Activated T-cell treated with anti-CD3 and anti-CD28 coated beads, Interleukin-2, amount 50 U/mL, for 24 hours (primary cell): ENCODE measurements around the gene TAS2R38.
"Not testable (repeated sequence)": the region's sequence is repeated elsewhere in the genome, so short reads cannot be mapped to it uniquely, and the experiment has no call there.

Source experiments
- DNase-seq: peaks from one replicate; pipeline ENCODE4 v3.0.0-alpha.2; 2020
- H3K27ac Mint-ChIP-seq: 2 replicates; pipeline ENCODE4 v1.8.0; 2020; ENCODE audit warnings: mild to moderate bottlenecking, mixed read lengths
- H3K27me3 Mint-ChIP-seq: 2 replicates; pipeline ENCODE4 v1.8.0; 2020; ENCODE audit warnings: mixed read lengths
- H3K36me3 Mint-ChIP-seq: 2 replicates; pipeline ENCODE4 v1.8.0; 2020; ENCODE audit warnings: low read depth, mixed read lengths
- H3K4me1 Mint-ChIP-seq: 2 replicates; pipeline ENCODE4 v1.8.0; 2020; ENCODE audit warnings: low read depth, mixed read lengths
- H3K4me3 Mint-ChIP-seq: 2 replicates; pipeline ENCODE4 v1.8.0; 2020; ENCODE audit warnings: mild to moderate bottlenecking, moderate library complexity, mixed read lengths
- H3K9me3 Mint-ChIP-seq: 2 replicates; pipeline ENCODE4 v1.8.0; 2020; ENCODE audit warnings: mixed read lengths

TAS2R38 gene

DNA sequence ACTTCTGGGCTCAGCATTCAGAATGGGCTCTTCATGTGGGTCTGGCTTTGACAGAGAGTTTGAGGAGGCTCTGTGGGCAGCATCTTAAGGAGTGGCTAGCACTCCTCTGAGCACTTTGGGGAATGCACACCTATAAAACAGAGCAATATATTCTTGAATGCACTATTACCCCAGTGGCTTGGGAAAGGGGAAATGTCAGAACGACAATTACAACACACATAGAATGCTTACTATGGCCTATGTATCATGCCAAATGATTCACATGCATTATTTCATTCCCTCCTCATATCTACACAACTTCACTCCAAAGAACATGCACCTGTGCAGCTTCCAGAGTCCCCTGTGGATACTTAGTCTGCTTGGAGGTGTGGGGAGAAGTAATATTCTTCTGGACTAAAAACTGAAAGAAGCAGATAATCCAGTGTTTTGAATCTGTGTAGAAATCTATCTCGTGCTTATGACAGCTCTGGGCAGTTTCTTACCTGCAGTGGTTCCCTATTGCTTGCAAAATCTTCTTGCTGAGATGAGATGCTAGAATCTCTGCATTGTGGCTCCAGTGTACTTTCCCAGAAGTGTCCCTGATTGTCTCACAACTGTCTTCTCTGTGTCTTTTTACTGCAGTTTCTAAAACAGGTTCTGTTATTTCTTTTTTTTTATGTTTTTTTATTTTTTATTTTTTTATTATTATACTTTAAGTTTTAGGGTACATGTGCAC lies 16.6 kb upstream of the TAS2R38 start:
- DNase-seq = no peak
- peaks cover 2% of the 10 kb centered on the region for H3K4me1 Mint-ChIP-seq
- H3K36me3 Mint-ChIP-seq = no peaks in the 10 kb centered on the region
- H3K27me3 Mint-ChIP-seq = peaks cover 7% of the 10 kb centered on the region
- no peak overlapping the region for H3K4me3 Mint-ChIP-seq
- no peaks in the 10 kb centered on the region for H3K9me3 Mint-ChIP-seq
- H3K27ac Mint-ChIP-seq = no peak overlapping the region

DNA sequence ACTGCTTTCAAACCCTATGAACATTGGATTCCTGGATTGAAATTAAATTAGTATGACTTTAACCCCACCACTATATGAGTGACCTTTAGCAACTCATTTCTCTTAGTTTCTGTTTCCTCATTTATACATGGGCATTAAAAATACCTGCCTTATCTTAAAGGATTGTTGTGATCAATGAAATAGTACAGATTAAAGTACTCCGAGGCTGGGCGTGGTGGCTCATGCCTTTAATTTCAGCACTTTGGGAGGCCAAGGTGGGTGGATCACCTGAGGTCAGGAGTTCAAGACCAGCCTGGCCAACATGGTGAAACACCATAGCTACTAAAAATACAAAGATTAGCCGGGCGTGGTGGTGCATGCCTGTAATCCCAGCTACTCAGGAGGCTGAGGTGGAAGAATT lies 14.2 kb upstream of the TAS2R38 start:
- not testable (repeated sequence) for H3K4me3 Mint-ChIP-seq, H3K27ac Mint-ChIP-seq, DNase-seq, H3K36me3 Mint-ChIP-seq, H3K27me3 Mint-ChIP-seq, H3K9me3 Mint-ChIP-seq, H3K4me1 Mint-ChIP-seq

DNA sequence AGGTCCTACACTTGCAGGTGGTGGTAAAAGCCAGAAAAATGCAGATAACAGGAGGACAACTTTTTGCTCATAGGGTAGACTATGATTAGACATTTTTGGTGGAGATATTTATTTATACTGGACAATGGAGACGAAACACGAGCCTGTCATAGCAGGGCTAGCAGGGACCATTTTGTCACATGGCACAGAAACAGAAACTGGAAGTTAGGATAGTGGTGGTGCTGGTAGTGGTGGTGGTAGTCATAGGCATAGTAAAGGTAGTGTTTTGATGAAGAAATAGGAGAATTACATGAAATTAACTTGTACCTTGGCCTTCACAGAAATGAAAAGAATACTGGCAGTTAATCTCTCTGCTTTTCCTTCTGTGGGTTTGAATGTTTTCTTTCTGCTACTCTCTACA lies 13.3 kb upstream of the TAS2R38 start:
- no peak for DNase-seq

DNA sequence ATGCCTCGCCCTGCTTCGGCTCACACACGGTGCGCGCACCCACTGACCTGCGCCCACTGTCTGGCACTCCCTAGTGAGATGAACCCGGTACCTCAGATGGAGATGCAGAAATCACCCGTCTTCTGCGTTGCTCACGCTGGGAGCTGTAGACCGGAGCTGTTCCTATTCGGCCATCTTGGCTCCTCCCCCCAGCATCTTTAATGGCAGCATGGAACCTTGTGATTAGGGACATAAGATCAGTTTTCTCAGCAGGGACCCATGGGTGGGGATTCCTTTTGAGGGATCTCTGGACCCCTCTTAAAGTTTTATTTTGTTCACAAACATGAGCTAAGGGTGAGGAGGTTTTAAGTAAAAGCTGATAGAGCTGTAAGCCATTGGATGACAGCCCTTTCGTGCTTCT lies 12.4 kb upstream of the TAS2R38 start:
- H3K27me3 Mint-ChIP-seq, DNase-seq, H3K36me3 Mint-ChIP-seq, H3K9me3 Mint-ChIP-seq, H3K4me3 Mint-ChIP-seq, H3K4me1 Mint-ChIP-seq, H3K27ac Mint-ChIP-seq: not testable (repeated sequence)

More for the DNA sequence above, 13.3 kb upstream of the TAS2R38 start:
- Mint-ChIP-seq H3K4me3 (no peak overlapping the region), H3K27ac (no peak overlapping the region), H3K27me3 (peaks cover 7% of the 10 kb centered on the region), H3K9me3 (no peaks in the 10 kb centered on the region), H3K36me3 (no peaks in the 10 kb centered on the region), H3K4me1 (peaks cover 2% of the 10 kb centered on the region)

DNA sequence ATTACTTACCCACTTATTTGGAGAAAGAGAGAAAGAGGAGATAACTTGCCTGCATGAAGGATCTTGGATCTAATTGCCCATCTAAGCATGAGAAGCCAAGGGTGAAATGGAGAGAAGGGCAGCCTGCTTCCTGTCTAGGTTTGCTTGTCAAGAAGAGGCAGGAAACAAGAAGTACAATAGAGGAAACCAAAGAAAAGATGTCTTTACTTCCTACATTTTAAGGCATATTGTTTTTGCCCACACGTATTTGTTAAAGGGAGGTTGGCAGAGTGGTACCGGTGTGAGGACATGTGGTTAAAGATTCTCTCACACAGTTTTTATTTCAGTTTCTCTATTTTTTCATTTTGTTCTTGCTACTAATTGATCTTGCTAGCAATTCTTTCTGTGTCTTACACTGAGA lies 6.0 kb upstream of the TAS2R38 start:
- H3K27me3 Mint-ChIP-seq = no peaks in the 10 kb centered on the region
- H3K9me3 Mint-ChIP-seq = no peaks in the 10 kb centered on the region
- H3K27ac Mint-ChIP-seq = no peak overlapping the region
- H3K4me1 Mint-ChIP-seq = peaks cover 18% of the 10 kb centered on the region
- no peaks in the 10 kb centered on the region for H3K36me3 Mint-ChIP-seq
- DNase-seq = no peak
- no peak overlapping the region for H3K4me3 Mint-ChIP-seq

DNA sequence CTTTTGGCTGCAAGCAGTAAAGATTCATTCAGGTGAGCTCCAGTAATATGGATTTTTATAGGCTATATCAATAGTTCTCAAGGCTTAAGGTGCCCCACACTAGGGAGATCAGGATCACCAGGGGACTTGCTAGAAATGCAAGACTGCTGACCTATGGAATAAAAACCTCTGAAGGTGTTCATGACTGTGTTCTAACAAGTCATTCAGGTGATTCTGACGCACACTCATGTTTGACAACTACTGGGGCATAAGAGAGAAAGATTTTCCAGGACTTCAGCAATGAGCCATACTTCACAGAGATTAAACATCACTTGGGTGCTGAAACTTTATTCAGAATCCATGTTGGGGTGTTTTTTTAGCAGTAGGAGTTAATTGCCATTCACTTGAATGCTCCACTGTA lies 4.8 kb upstream of the TAS2R38 start:
- no peak for DNase-seq
- Mint-ChIP-seq H3K36me3 (no peaks in the 10 kb centered on the region), H3K27ac (no peak overlapping the region), H3K27me3 (no peaks in the 10 kb centered on the region), H3K4me1 (peaks cover 18% of the 10 kb centered on the region), H3K4me3 (no peak overlapping the region), H3K9me3 (no peaks in the 10 kb centered on the region)

DNA sequence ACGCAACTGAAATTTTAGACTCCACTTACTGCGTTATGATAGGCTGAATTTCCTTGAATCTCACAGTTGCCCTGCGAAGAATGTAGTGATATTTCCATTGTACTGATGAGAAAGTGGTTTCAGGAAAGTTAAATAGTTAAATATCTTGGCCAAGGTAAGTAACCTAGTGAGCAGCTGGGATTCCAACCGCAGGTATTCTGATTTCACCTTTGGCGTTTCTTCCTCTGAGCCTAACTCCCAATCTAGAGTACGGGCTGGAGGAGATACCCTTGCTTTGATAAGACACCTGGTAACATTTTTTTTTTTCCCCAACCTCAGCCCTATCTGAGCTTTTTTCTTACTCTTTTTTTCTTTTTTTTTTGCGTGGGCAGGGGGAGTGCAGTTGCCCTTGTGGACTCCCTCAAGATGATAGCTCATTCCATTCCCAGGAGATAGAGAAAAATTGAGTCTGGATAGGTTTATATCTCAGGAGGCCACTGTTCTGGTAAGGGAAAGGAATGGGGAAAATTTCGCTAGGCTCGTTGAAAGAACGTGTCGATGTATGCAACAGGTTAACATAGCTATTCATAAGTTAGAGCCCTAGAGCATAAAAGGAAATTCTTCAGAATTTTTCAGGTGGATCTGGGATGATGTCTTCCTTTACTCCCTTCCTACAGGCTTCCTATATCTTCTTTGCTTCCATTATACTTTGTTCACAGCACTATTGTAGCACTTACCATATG lies 3.1 kb upstream of the TAS2R38 start:
- Mint-ChIP-seq H3K36me3 (no peaks in the 10 kb centered on the region), H3K27ac (no peak overlapping the region)

DNA sequence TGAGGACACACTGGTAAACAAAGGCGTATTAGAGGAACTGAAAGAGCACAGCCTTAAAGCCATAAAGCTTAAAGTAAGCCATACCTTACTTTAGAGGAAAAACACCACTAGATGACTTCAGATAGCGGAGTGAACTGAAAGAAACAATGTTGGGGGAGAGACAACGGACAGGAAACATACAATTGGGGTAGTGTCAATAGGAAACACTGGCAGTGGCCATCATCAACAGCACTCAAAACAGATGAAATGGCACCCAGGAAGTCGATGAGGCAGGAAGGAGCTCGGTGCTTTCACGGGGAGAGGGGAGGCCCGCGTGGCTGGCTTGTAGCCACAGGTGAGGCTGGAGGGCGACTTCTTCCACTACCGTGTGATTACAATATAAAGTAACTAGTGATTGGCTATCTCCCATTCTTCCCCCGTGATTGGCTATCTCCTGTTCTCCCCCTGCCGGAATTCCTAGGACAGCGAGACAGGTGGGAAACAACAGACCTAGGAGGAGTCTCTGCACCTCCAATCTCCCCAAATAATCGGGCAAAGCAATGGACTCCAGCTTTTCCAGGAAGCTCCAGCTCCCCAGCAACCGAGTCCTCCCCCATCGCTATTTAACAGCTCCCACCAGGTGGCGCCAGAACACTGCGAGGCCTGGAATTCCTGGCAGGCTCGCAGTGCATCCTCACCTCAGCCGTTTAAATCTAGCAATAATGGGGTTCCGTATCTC lies 2.4 kb upstream of the TAS2R38 start:
- no peaks in the 10 kb centered on the region for H3K9me3 Mint-ChIP-seq
- H3K36me3 Mint-ChIP-seq = no peaks in the 10 kb centered on the region
- H3K4me1 Mint-ChIP-seq = peaks cover 18% of the 10 kb centered on the region
- no peaks in the 10 kb centered on the region for H3K27me3 Mint-ChIP-seq
- peak overlapping the region; percentile 76 for H3K4me3 Mint-ChIP-seq
- peak; percentile 83 for DNase-seq
- H3K27ac Mint-ChIP-seq = peak overlapping the region; percentile 69

More for the DNA sequence above, 3.1 kb upstream of the TAS2R38 start:
- Mint-ChIP-seq H3K4me3 (peak overlapping the region; percentile 76), H3K9me3 (no peaks in the 10 kb centered on the region), H3K4me1 (peaks cover 18% of the 10 kb centered on the region), H3K27me3 (no peaks in the 10 kb centered on the region)
- DNase-seq = no peak

DNA sequence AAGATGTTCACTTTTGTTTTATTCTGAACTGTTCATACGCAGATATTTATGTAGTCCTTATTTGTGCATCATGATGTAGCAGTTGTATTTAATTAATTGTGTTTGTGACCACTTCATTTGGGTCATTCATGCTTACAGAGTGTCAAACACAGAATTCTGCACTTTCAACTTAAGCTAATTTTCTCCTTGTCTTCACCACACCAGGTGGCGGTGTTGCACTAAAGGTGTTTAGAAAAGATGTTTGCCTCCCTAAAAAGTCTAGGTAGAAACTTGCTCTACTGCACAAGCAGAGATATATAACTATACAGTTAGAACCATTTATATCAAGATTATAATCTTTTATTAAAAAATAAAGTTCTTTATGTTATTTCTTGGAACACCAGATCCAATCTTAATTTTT lies 1.3 kb upstream of the TAS2R38 start:
- DNase-seq = no peak
- no peak overlapping the region for H3K27ac Mint-ChIP-seq
- H3K27me3 Mint-ChIP-seq = no peaks in the 10 kb centered on the region
- no peaks in the 10 kb centered on the region for H3K9me3 Mint-ChIP-seq
- no peaks in the 10 kb centered on the region for H3K36me3 Mint-ChIP-seq
- peaks cover 18% of the 10 kb centered on the region for H3K4me1 Mint-ChIP-seq
- no peak overlapping the region for H3K4me3 Mint-ChIP-seq

DNA sequence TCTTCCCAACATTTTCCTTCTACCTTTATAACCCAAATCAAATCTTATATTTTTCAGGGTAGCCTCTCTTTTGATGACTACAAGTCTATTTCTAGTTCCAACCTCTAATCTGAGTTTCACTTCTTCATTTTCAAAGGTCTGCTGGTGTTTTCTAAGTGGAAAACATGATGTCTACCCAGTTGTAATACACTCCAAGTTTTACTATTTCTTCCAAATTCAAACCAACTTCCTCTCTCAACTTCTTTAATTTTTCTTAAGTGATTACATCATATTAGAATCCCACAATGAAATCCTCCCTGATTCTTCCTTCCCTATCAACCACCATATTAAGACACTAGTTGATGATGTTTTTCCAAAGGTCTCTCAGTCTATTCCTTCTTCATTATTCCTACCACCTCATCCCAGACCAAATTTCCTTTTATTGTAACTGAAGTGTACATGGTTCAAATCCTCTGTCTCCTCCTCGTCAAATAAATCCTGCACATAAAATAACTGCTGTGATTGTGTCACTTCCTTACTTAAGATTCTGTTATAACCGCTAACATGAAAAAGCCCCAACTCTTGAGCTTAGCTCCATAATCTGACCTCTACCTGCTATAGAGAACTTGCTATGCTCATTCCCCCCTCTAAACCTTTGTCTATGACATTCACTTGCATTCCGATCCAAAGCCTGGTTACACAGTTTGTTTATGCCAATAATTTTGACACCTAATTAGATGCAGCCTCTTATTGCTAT lies 12.7 kb downstream of the TAS2R38 start:
- no peak overlapping the region for H3K4me3 Mint-ChIP-seq
- H3K36me3 Mint-ChIP-seq = no peaks in the 10 kb centered on the region
- no peak overlapping the region for H3K27ac Mint-ChIP-seq
- no peak for DNase-seq
- no peaks in the 10 kb centered on the region for H3K27me3 Mint-ChIP-seq
- no peaks in the 10 kb centered on the region for H3K9me3 Mint-ChIP-seq
- no peaks in the 10 kb centered on the region for H3K4me1 Mint-ChIP-seq

DNA sequence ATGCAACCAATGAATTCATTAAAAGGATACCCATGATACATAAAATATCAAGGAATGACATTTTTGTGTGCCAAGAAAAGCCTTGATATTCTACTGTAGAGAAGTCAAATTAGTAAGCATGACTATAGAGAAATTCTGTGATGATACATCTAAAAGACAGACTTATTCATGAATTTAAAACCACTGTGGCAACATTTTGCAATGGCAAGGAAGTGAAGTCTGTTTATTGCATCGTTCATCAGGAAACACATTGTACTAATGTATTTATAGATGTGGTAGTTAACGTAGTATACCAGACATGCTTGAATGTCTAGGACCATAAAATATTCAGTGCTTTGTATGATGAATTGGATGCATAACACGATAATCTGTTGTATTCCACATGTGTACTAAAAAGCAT lies 17.5 kb downstream of the TAS2R38 start:
- Mint-ChIP-seq H3K27ac (no peak overlapping the region), H3K36me3 (no peaks in the 10 kb centered on the region), H3K27me3 (peaks cover 4% of the 10 kb centered on the region), H3K9me3 (no peaks in the 10 kb centered on the region), H3K4me1 (no peaks in the 10 kb centered on the region), H3K4me3 (no peak overlapping the region)
- no peak for DNase-seq

DNA sequence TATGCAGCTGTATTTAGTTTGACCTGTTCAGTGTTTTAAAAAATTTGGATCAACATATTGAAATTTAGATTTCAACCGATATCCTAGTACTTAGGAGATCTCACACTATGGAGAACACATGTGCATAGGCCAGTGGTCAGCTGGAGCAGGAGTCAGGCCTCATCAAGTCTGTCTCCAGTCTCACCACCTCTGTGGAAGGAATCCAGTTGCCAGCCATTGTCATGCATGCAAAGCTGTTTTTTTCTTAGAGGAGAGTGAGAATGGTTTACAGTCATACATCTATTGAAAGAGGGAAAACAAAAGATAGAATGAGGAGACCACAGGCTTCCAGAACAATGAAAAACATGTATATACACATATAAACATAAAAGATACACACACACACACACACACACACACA lies 19.2 kb downstream of the TAS2R38 start:
- DNase-seq = no peak
- H3K9me3 Mint-ChIP-seq = no peaks in the 10 kb centered on the region
- no peaks in the 10 kb centered on the region for H3K36me3 Mint-ChIP-seq
- H3K4me3 Mint-ChIP-seq = no peak overlapping the region
- peaks cover 9% of the 10 kb centered on the region for H3K27me3 Mint-ChIP-seq
- H3K27ac Mint-ChIP-seq = no peak overlapping the region
- no peaks in the 10 kb centered on the region for H3K4me1 Mint-ChIP-seq

DNA sequence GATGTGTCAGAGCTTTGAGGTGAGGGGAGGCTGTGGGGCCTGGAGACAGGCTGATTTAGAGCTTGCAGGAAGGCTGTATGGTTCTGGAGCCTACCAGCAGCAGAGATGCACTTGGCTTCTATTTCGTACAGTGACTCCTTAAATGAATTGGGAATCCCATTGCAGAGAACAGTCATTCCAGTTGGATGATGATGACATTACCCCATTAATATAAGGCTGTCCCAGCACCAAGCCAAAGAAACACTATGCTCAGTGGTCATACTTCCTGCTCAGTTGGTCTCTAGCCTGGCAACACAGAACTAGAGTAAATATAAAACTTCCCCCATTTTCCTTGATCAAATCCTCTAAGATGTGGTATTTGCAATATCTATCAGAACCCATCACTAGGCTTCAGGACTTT lies 21.1 kb downstream of the TAS2R38 start:
- Mint-ChIP-seq H3K27ac (no peak overlapping the region), H3K4me1 (no peaks in the 10 kb centered on the region), H3K27me3 (peaks cover 9% of the 10 kb centered on the region), H3K4me3 (no peak overlapping the region), H3K36me3 (no peaks in the 10 kb centered on the region), H3K9me3 (no peaks in the 10 kb centered on the region)
- DNase-seq = no peak

DNA sequence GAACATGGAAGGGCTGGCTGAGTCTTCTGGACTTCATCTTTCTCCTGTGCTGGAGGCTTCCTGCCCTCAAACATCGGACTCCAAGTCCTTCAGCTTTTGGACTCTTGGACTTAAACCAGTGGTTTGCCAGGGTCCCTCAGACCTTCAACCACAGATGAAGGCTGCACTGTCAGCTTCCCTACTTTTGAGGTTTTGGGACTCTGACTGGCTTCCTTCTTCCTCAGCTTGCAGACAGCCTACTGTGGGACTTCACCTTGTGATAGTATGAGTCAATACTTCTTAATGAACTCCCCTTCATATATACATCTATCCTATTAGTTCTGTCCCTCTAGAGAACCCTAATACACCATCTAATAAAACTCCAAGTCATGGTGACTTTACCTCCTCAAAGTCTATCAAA lies 22.8 kb downstream of the TAS2R38 start:
- peaks cover 12% of the 10 kb centered on the region for H3K27me3 Mint-ChIP-seq
- no peak overlapping the region for H3K27ac Mint-ChIP-seq
- H3K36me3 Mint-ChIP-seq = no peaks in the 10 kb centered on the region
- no peak for DNase-seq
- no peak overlapping the region for H3K4me3 Mint-ChIP-seq
- no peaks in the 10 kb centered on the region for H3K4me1 Mint-ChIP-seq
- H3K9me3 Mint-ChIP-seq = no peaks in the 10 kb centered on the region
